H1 (cell line): Measurements from ENCODE around the gene RASL10A. TPM values are rescaled to one million over a fixed set of nuclear protein-coding genes. Genes with fewer than 3 reads are reported as not detected.

ENCODE experiments used
- BCL11A ChIP-seq, 2 experiments: IDR thresholded peaks; one replicate each; pipeline ENCODE4 v1.6.1; 2011; ENCODE audit warnings: low read depth in 2 of 2, low read length in 2 of 2, mild to moderate bottlenecking in 2 of 2
- RBBP5 ChIP-seq: IDR thresholded peaks from 2 replicates; pipeline ENCODE4 v1.7.1; 2012; ENCODE audit warnings: low read depth, mild to moderate bottlenecking, inconsistent platforms, low read length, moderate library complexity, borderline replicate concordance
- RNF2 ChIP-seq: fragments of 200-900, 300-1000 bp; sonication (generic); IDR thresholded peaks from 2 replicates; pipeline ENCODE4 v1.7.1; 2016; ENCODE audit warnings: borderline replicate concordance, low read depth, mild to moderate bottlenecking, antibody characterized with exemption, low read length; ENCODE audit not compliant: poor library complexity, severe bottlenecking; ENCODE audit errors: missing control alignments
- polyA plus RNA-seq, 7 experiments: library from polyadenylated mRNA; depleted of rRNA in 3 of 7; stranded (reverse) in 5 of 7; unstranded in 2 of 7; fragments of >200 nt in 5 of 7; fragments of 200-250 nt in 2 of 7; gene quantifications; 1 replicate in 5 of 7; 2 replicates in 1 of 7; 4 replicates in 1 of 7; pipeline versions ENCODE4 v1.2.1 to v1.2.3, GENCODE V29; 2011 to 2013; ENCODE audit warnings: missing spikeins in 2 of 7, mixed read lengths in 2 of 7
- total RNA-seq: library from RNA; stranded (reverse); fragmentation: NEBNext Ultra II Directional; extraction: Animal tissue kit (Norgen Biotek cat#: 25700); gene quantifications from 2 replicates; pipeline ENCODE4 v1.2.1, GENCODE V29; 2021

RASL10A gene
- total and polyA plus RNA-seq, 2 of the 8 experiments (the other 6 are each of a cell fraction or from before 2014, with no cell fraction given): 1.1 to 1.5 TPM

- TF ChIP-seq BCL11A (IDR thresholded peaks at IDR 0.05; ENCODE audit: low read depth in 2 of 2, low read length in 2 of 2) (no peak), RBBP5 (no peak), RNF2 (no peak)
These were observed 14.1 kb upstream of the RASL10A start (continued) for GRCh38 chr22:29329581-29329980.
